Loucy (cell line): Measurements from ENCODE around the gene CLMN.

ENCODE experiments used
- CTCF ChIP-seq: fragments of 200-600 bp; sonication (generic); conservative IDR thresholded peaks from 2 replicates; pipeline ENCODE4 v1.5.1; 2014; ENCODE audit warnings: mild to moderate bottlenecking, antibody characterized with exemption, low read length
- EZH2phosphoT487 ChIP-seq: fragments of 200-600 bp; IDR thresholded peaks from 2 replicates; pipeline ENCODE4 v1.6.1; 2018; ENCODE audit warnings: antibody characterized with exemption, mild to moderate bottlenecking, moderate library complexity, borderline replicate concordance

GRCh38 chr14:95253039-95253630 lies 66.6 kb downstream of the CLMN start:
- TF ChIP-seq CTCF: no peak
- TF ChIP-seq EZH2phosphoT487: no peak
